Activated T-cell treated with anti-CD3 and anti-CD28 coated beads, Interleukin-2, amount 50 U/mL, for 4 hours (primary cell): ENCODE results near the gene NXT1. TPM values are rescaled to one million over a fixed set of nuclear protein-coding genes. Genes with fewer than 3 reads are reported as not detected.

Experiments
- ATAC-seq, 2 donors: fragments of 200-7000 bp; cut with Tn5 transposase; one replicate each; pipeline ENCODE4 v1.10.0; 2021
- DNase-seq: peaks from one replicate; pipeline ENCODE4 v3.0.0-alpha.2; 2020
- H3K27me3 Mint-ChIP-seq: one replicate; pipeline ENCODE4 v1.8.0; 2021; ENCODE audit warnings: low read depth, mixed read lengths
- H3K36me3 Mint-ChIP-seq: one replicate; pipeline ENCODE4 v1.8.0; 2022; ENCODE audit warnings: mixed read lengths; ENCODE audit not compliant: insufficient read depth
- H3K4me1 Mint-ChIP-seq: one replicate; pipeline ENCODE4 v1.8.0; 2021; ENCODE audit warnings: low read depth, mixed read lengths
- H3K4me3 Mint-ChIP-seq: one replicate; pipeline ENCODE4 v1.8.0; 2021; ENCODE audit warnings: mild to moderate bottlenecking, moderate library complexity, mixed read lengths
- H3K9me3 Mint-ChIP-seq: one replicate; pipeline ENCODE4 v1.8.0; 2021; ENCODE audit warnings: mixed read lengths
- total RNA-seq, 3 donors: library from RNA; stranded (reverse); gene quantifications; one replicate each; pipeline ENCODE4 v1.2.1, GENCODE V29; 2021

The NXT1 gene
- total RNA-seq, 3 donors from 2014 or later = 66.8 to 79.7 (median 75.9) TPM

GRCh38 chr20:23361119-23361475 lies 10.5 kb downstream of the NXT1 start:
- no peaks in the 10 kb centered on the region for H3K27me3 Mint-ChIP-seq
- DNase-seq (no peak), ATAC-seq (no peak)
- no peaks in the 10 kb centered on the region for H3K9me3 Mint-ChIP-seq
- peaks cover 11% of the 10 kb centered on the region for H3K36me3 Mint-ChIP-seq
- H3K4me3 Mint-ChIP-seq = peak overlapping the region; percentile 82
- H3K4me1 Mint-ChIP-seq = peaks cover 39% of the 10 kb centered on the region

- peak within 1 kb of the TSS; percentile 94 for H3K4me3 Mint-ChIP-seq
- H3K36me3 Mint-ChIP-seq = peaks cover 13% of the 10 kb centered on the region
- H3K27me3 Mint-ChIP-seq = no peaks in the 10 kb centered on the region
- H3K4me1 Mint-ChIP-seq = peaks cover 45% of the 10 kb centered on the region
- peak; percentile 79 to 84 for ATAC-seq
- no peaks in the 10 kb centered on the region for H3K9me3 Mint-ChIP-seq
- peak; percentile 98 for DNase-seq
Observed at GRCh38 chr20:23361476-23362391, 11.1 kb downstream of the NXT1 start, which contains the start of gene GZF1. Gene GZF1 (plus strand): TSS chr20:23362182. CDS start chr20:23364384, 2,202 bp downstream.

- H3K9me3 Mint-ChIP-seq = no peaks in the 10 kb centered on the region
- no peak for DNase-seq
- H3K36me3 Mint-ChIP-seq = peaks cover 13% of the 10 kb centered on the region
- peaks cover 51% of the 10 kb centered on the region for H3K4me1 Mint-ChIP-seq
- no peaks in the 10 kb centered on the region for H3K27me3 Mint-ChIP-seq
- peak overlapping the region; percentile 94 for H3K4me3 Mint-ChIP-seq
- ATAC-seq = no peak
Observed at GRCh38 chr20:23362392-23363256, 12.0 kb downstream of the NXT1 start.

GRCh38 chr20:23363257-23363649 lies 12.7 kb downstream of the NXT1 start:
- peaks cover 55% of the 10 kb centered on the region for H3K4me1 Mint-ChIP-seq
- no peaks in the 10 kb centered on the region for H3K9me3 Mint-ChIP-seq
- no peak for ATAC-seq
- peaks cover 15% of the 10 kb centered on the region for H3K36me3 Mint-ChIP-seq
- DNase-seq = no peak
- H3K4me3 Mint-ChIP-seq = peak overlapping the region; percentile 94
- H3K27me3 Mint-ChIP-seq = no peaks in the 10 kb centered on the region

- Mint-ChIP-seq H3K4me1 (peaks cover 51% of the 10 kb centered on the region), H3K36me3 (peaks cover 28% of the 10 kb centered on the region), H3K9me3 (no peaks in the 10 kb centered on the region), H3K27me3 (no peaks in the 10 kb centered on the region), H3K4me3 (peak overlapping the region; percentile 37)
- DNase-seq = no peak
- ATAC-seq = no peak
Observed at GRCh38 chr20:23365390-23366165, 15.0 kb downstream of the NXT1 start.

- H3K4me1 Mint-ChIP-seq = peaks cover 51% of the 10 kb centered on the region
- H3K9me3 Mint-ChIP-seq = no peaks in the 10 kb centered on the region
- no peaks in the 10 kb centered on the region for H3K27me3 Mint-ChIP-seq
- ATAC-seq (peak in 1 of 2 donors; percentile 13), DNase-seq (no peak)
- H3K4me3 Mint-ChIP-seq = peak overlapping the region; percentile 37
- peaks cover 32% of the 10 kb centered on the region for H3K36me3 Mint-ChIP-seq
Observed at GRCh38 chr20:23366384-23366783, 15.8 kb downstream of the NXT1 start.

- peaks cover 32% of the 10 kb centered on the region for H3K36me3 Mint-ChIP-seq
- no peak overlapping the region for H3K4me3 Mint-ChIP-seq
- DNase-seq = no peak
- H3K4me1 Mint-ChIP-seq = peaks cover 50% of the 10 kb centered on the region
- H3K9me3 Mint-ChIP-seq = no peaks in the 10 kb centered on the region
- ATAC-seq = peak; percentile 64 to 71
- H3K27me3 Mint-ChIP-seq = no peaks in the 10 kb centered on the region
Observed at GRCh38 chr20:23367770-23368169, 17.2 kb downstream of the NXT1 start.

GRCh38 chr20:23368316-23369071 lies 17.9 kb downstream of the NXT1 start:
- H3K4me1 Mint-ChIP-seq = peaks cover 43% of the 10 kb centered on the region
- H3K27me3 Mint-ChIP-seq = no peaks in the 10 kb centered on the region
- no peaks in the 10 kb centered on the region for H3K9me3 Mint-ChIP-seq
- no peak for DNase-seq
- peaks cover 32% of the 10 kb centered on the region for H3K36me3 Mint-ChIP-seq
- H3K4me3 Mint-ChIP-seq = no peak overlapping the region
- no peak for ATAC-seq

GRCh38 chr20:23369072-23369823 lies 18.7 kb downstream of the NXT1 start:
- DNase-seq = no peak
- Mint-ChIP-seq H3K4me3 (no peak overlapping the region), H3K27me3 (no peaks in the 10 kb centered on the region), H3K4me1 (peaks cover 36% of the 10 kb centered on the region), H3K36me3 (peaks cover 33% of the 10 kb centered on the region), H3K9me3 (no peaks in the 10 kb centered on the region)
- ATAC-seq = no peak

- Mint-ChIP-seq H3K9me3 (no peaks in the 10 kb centered on the region), H3K4me3 (no peak overlapping the region), H3K36me3 (peaks cover 28% of the 10 kb centered on the region), H3K27me3 (no peaks in the 10 kb centered on the region), H3K4me1 (peaks cover 26% of the 10 kb centered on the region)
- ATAC-seq (no peak), DNase-seq (no peak)
Observed at GRCh38 chr20:23370274-23370673, 19.7 kb downstream of the NXT1 start.

- H3K9me3 Mint-ChIP-seq = no peaks in the 10 kb centered on the region
- peaks cover 33% of the 10 kb centered on the region for H3K36me3 Mint-ChIP-seq
- DNase-seq = no peak
- no peak overlapping the region for H3K4me3 Mint-ChIP-seq
- H3K4me1 Mint-ChIP-seq = peaks cover 26% of the 10 kb centered on the region
- ATAC-seq = no peak
- H3K27me3 Mint-ChIP-seq = no peaks in the 10 kb centered on the region
Observed at GRCh38 chr20:23370873-23371272, 20.3 kb downstream of the NXT1 start.

- no peak for DNase-seq
- peaks cover 35% of the 10 kb centered on the region for H3K36me3 Mint-ChIP-seq
- H3K27me3 Mint-ChIP-seq = no peaks in the 10 kb centered on the region
- no peak for ATAC-seq
- H3K4me1 Mint-ChIP-seq = peaks cover 20% of the 10 kb centered on the region
- no peak overlapping the region for H3K4me3 Mint-ChIP-seq
- no peaks in the 10 kb centered on the region for H3K9me3 Mint-ChIP-seq
Observed at GRCh38 chr20:23371496-23371895, 20.9 kb downstream of the NXT1 start.

GRCh38 chr20:23374441-23374840 lies 23.9 kb downstream of the NXT1 start:
- peaks cover 1% of the 10 kb centered on the region for H3K4me1 Mint-ChIP-seq
- H3K4me3 Mint-ChIP-seq = no peak overlapping the region
- DNase-seq = no peak
- no peaks in the 10 kb centered on the region for H3K9me3 Mint-ChIP-seq
- H3K36me3 Mint-ChIP-seq = peaks cover 42% of the 10 kb centered on the region
- no peak for ATAC-seq
- no peaks in the 10 kb centered on the region for H3K27me3 Mint-ChIP-seq
